Osteoblast (primary cell): ENCODE data around the gene PADI3. TPM values are rescaled to one million over a fixed set of nuclear protein-coding genes. Genes with fewer than 3 reads are reported as not detected.

Experiments used
- DNase-seq: peaks from one replicate; pipeline ENCODE4 v3.0.0; 2011; ENCODE audit warnings: low spot score, mixed read lengths; ENCODE audit not compliant: insufficient read length; ENCODE audit errors: missing footprints
- H2AFZ ChIP-seq: 2 replicates; pipeline ENCODE4 v1.6.0; 2011; ENCODE audit warnings: mild to moderate bottlenecking, low read length
- H3K27ac ChIP-seq: 2 replicates; pipeline ENCODE4 v1.5.1; 2011; ENCODE audit warnings: mild to moderate bottlenecking, low read depth, low read length, moderate library complexity
- H3K27me3 ChIP-seq: 2 replicates; pipeline ENCODE4 v1.6.0; 2012; ENCODE audit warnings: mild to moderate bottlenecking, control low read depth, inconsistent platforms, low read length, moderate library complexity; ENCODE audit not compliant: insufficient read depth
- H3K36me3 ChIP-seq: 2 replicates; pipeline ENCODE4 v1.5.1; 2011; ENCODE audit warnings: mild to moderate bottlenecking, low read length, control low read depth, moderate library complexity; ENCODE audit not compliant: insufficient read depth
- H3K4me1 ChIP-seq: 2 replicates; pipeline ENCODE4 v1.5.1; 2011; ENCODE audit warnings: mild to moderate bottlenecking, low read length, control low read depth, moderate library complexity; ENCODE audit not compliant: insufficient read depth
- H3K4me2 ChIP-seq: 2 replicates; pipeline ENCODE4 v1.6.0; 2011; ENCODE audit warnings: mild to moderate bottlenecking, low read length; ENCODE audit not compliant: insufficient read depth
- H3K4me3 ChIP-seq: fragments of 200-600 bp; sonication (generic); 3 replicates; pipeline ENCODE4 v1.5.1; 2012; ENCODE audit warnings: mild to moderate bottlenecking, low read length, inconsistent platforms; ENCODE audit not compliant: insufficient read depth
- H3K79me2 ChIP-seq: 2 replicates; pipeline ENCODE4 v1.6.0; 2012; ENCODE audit warnings: mild to moderate bottlenecking, low read length, control low read depth, inconsistent platforms; ENCODE audit not compliant: insufficient read depth
- H3K9me3 ChIP-seq: 2 replicates; pipeline ENCODE4 v1.5.1; 2011; ENCODE audit warnings: low read depth, low read length, control low read depth
- H4K20me1 ChIP-seq: 2 replicates; pipeline ENCODE4 v1.6.0; 2012; ENCODE audit warnings: mild to moderate bottlenecking, low read length, control low read depth; ENCODE audit not compliant: insufficient read depth
- total RNA-seq: library from RNA; depleted of rRNA; stranded (reverse); fragments of >200 nt; gene quantifications from 2 replicates; pipeline ENCODE4 v1.2.3, GENCODE V29; 2012
- TF ChIP-seq, protein P1 (sequence below): IDR thresholded peaks from 2 replicates; pipeline ENCODE4 v1.5.1; 2011; ENCODE audit warnings: mild to moderate bottlenecking, low read depth, low read length, moderate library complexity; ENCODE audit errors: extremely low read depth

The PADI3 gene
- total RNA-seq, 1 donor: not detected

GRCh38 chr1:17296086-17296485 lies 47.2 kb downstream of the PADI3 start:
- DNase-seq: no peak
- Histone ChIP-seq H3K4me1 (no peaks in the 10 kb centered on the region), H3K4me2 (no peak overlapping the region), H2AFZ (no peak overlapping the region), H3K36me3 (no peaks in the 10 kb centered on the region), H3K27ac (no peak overlapping the region), H3K9me3 (no peaks in the 10 kb centered on the region), H3K27me3 (peaks cover 12% of the 10 kb centered on the region), H3K79me2 (no peaks in the 10 kb centered on the region), H3K4me3 (no peak overlapping the region), H4K20me1 (no peaks in the 10 kb centered on the region)
- TF ChIP-seq, protein P1, sequence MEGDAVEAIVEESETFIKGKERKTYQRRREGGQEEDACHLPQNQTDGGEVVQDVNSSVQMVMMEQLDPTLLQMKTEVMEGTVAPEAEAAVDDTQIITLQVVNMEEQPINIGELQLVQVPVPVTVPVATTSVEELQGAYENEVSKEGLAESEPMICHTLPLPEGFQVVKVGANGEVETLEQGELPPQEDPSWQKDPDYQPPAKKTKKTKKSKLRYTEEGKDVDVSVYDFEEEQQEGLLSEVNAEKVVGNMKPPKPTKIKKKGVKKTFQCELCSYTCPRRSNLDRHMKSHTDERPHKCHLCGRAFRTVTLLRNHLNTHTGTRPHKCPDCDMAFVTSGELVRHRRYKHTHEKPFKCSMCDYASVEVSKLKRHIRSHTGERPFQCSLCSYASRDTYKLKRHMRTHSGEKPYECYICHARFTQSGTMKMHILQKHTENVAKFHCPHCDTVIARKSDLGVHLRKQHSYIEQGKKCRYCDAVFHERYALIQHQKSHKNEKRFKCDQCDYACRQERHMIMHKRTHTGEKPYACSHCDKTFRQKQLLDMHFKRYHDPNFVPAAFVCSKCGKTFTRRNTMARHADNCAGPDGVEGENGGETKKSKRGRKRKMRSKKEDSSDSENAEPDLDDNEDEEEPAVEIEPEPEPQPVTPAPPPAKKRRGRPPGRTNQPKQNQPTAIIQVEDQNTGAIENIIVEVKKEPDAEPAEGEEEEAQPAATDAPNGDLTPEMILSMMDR: no peak

GRCh38 chr1:17297991-17298390 lies 49.1 kb downstream of the PADI3 start:
- Histone ChIP-seq H3K4me2 (no peak overlapping the region), H2AFZ (no peak overlapping the region), H3K4me3 (no peak overlapping the region), H3K27ac (no peak overlapping the region), H3K9me3 (peaks cover 4% of the 10 kb centered on the region), H3K36me3 (no peaks in the 10 kb centered on the region), H3K27me3 (peaks cover 15% of the 10 kb centered on the region), H3K79me2 (no peaks in the 10 kb centered on the region), H4K20me1 (no peaks in the 10 kb centered on the region), H3K4me1 (no peaks in the 10 kb centered on the region)
- DNase-seq: no peak
- TF ChIP-seq, protein P1: no peak

DNA sequence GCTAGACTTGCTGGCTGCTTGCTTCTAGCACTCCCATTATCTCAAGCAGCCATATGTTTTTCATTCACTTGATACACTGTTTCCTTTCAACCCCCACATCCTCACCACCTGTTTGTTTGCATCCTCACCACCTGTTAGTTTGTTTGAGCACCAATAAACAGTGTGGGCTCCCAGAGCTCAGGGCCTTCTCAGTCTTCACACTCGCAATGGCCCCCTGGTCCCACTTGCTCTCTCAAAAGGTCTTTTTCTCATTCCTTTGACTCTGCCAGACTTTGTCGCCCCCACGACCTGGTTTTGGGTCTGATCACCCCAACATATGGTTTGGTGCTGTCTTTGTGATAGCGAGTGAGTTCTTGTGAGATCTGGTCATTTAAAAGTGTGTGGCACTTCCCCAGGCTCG lies 52.9 kb downstream of the PADI3 start:
- no peaks in the 10 kb centered on the region for H3K4me1 ChIP-seq
- no peaks in the 10 kb centered on the region for H4K20me1 ChIP-seq
- no peaks in the 10 kb centered on the region for H3K79me2 ChIP-seq
- no peak overlapping the region for H3K27ac ChIP-seq
- no peak overlapping the region for H3K4me2 ChIP-seq
- peaks cover 12% of the 10 kb centered on the region for H3K27me3 ChIP-seq
- H3K9me3 ChIP-seq: peaks cover 4% of the 10 kb centered on the region
- TF ChIP-seq, protein P1: no peak
- no peak overlapping the region for H2AFZ ChIP-seq
- no peak overlapping the region for H3K4me3 ChIP-seq
- H3K36me3 ChIP-seq: no peaks in the 10 kb centered on the region
- no peak for DNase-seq

- Histone ChIP-seq H3K4me3 (no peak overlapping the region), H3K4me2 (no peak overlapping the region), H3K79me2 (no peaks in the 10 kb centered on the region), H4K20me1 (no peaks in the 10 kb centered on the region), H3K4me1 (no peaks in the 10 kb centered on the region), H3K9me3 (peaks cover 4% of the 10 kb centered on the region), H2AFZ (no peak overlapping the region), H3K36me3 (no peaks in the 10 kb centered on the region), H3K27ac (no peak overlapping the region), H3K27me3 (peaks cover 27% of the 10 kb centered on the region)
- DNase-seq: no peak
- TF ChIP-seq, protein P1: no peak
Measured at GRCh38 chr1:17304151-17304825, 55.4 kb downstream of the PADI3 start.
